T-helper 2 cell treated with Interferon-gamma antibody and Interleukin-4, amounts not matched to agents 5 μg/mL and 100 μg/mL, for 36 hours (primary cell): ENCODE data around the gene SPIN4.
A peak's percentile ranks its signal among the peaks of the same experiment; 100 is the strongest.
"Not testable (repeated sequence)": the region's sequence is repeated elsewhere in the genome, so short reads cannot be mapped to it uniquely, and the experiment has no call there.

Experiments
- DNase-seq: peaks from one replicate; pipeline ENCODE4 v3.0.0; 2021; ENCODE audit warnings: low spot score
- H3K27ac Mint-ChIP-seq: one replicate; pipeline ENCODE4 v1.8.0; 2021; ENCODE audit warnings: mild to moderate bottlenecking, mixed read lengths
- H3K27me3 Mint-ChIP-seq: one replicate; pipeline ENCODE4 v1.8.0; 2021; ENCODE audit warnings: low read depth, mixed read lengths
- H3K36me3 Mint-ChIP-seq: one replicate; pipeline ENCODE4 v1.8.0; 2021; ENCODE audit warnings: low read depth, mixed read lengths
- H3K4me1 Mint-ChIP-seq: one replicate; pipeline ENCODE4 v1.8.0; 2021; ENCODE audit warnings: low read depth, mixed read lengths
- H3K4me3 Mint-ChIP-seq: one replicate; pipeline ENCODE4 v1.8.0; 2022; ENCODE audit warnings: mild to moderate bottlenecking, moderate library complexity, mixed read lengths
- H3K9me3 Mint-ChIP-seq: one replicate; pipeline ENCODE4 v1.8.0; 2021; ENCODE audit warnings: mixed read lengths

SPIN4 gene

GRCh38 chrX:63350941-63351616 is at the start of gene SPIN4:
Gene SPIN4 (minus strand): TSS chrX:63351332. CDS start chrX:63350819, 513 bp downstream.
- Mint-ChIP-seq H3K4me1 (peaks cover 24% of the 10 kb centered on the region), H3K27ac (peak within 1 kb of the TSS; percentile 91), H3K9me3 (no peaks in the 10 kb centered on the region), H3K36me3 (peaks cover 9% of the 10 kb centered on the region), H3K4me3 (peak within 1 kb of the TSS; percentile 95), H3K27me3 (no peaks in the 10 kb centered on the region)
- DNase-seq, result peak; percentile 74

GRCh38 chrX:63400340-63400739 is 49.2 kb upstream of the SPIN4 start:
- H3K27ac Mint-ChIP-seq, result no peak overlapping the region
- H3K4me1 Mint-ChIP-seq, result no peaks in the 10 kb centered on the region
- H3K27me3 Mint-ChIP-seq, result no peaks in the 10 kb centered on the region
- H3K9me3 Mint-ChIP-seq, result no peaks in the 10 kb centered on the region
- no peaks in the 10 kb centered on the region for H3K36me3 Mint-ChIP-seq
- no peak for DNase-seq
- no peak overlapping the region for H3K4me3 Mint-ChIP-seq

- no peak for DNase-seq
- H3K27me3 Mint-ChIP-seq, result no peaks in the 10 kb centered on the region
Measured at GRCh38 chrX:63394872-63395271, 43.7 kb upstream of the SPIN4 start.

GRCh38 chrX:63393094-63393493 is 42.0 kb upstream of the SPIN4 start:
- DNase-seq, H3K36me3 Mint-ChIP-seq, H3K27me3 Mint-ChIP-seq, H3K4me3 Mint-ChIP-seq, H3K4me1 Mint-ChIP-seq, H3K9me3 Mint-ChIP-seq, H3K27ac Mint-ChIP-seq: not testable (repeated sequence)

More at GRCh38 chrX:63394872-63395271, 43.7 kb upstream of the SPIN4 start:
- H3K27ac Mint-ChIP-seq, result no peak overlapping the region
- no peaks in the 10 kb centered on the region for H3K36me3 Mint-ChIP-seq
- H3K4me3 Mint-ChIP-seq, result no peak overlapping the region
- H3K4me1 Mint-ChIP-seq, result no peaks in the 10 kb centered on the region
- no peaks in the 10 kb centered on the region for H3K9me3 Mint-ChIP-seq

- no peak for DNase-seq
- no peaks in the 10 kb centered on the region for H3K4me1 Mint-ChIP-seq
- H3K27me3 Mint-ChIP-seq, result no peaks in the 10 kb centered on the region
- H3K9me3 Mint-ChIP-seq, result no peaks in the 10 kb centered on the region
- no peak overlapping the region for H3K27ac Mint-ChIP-seq
- no peaks in the 10 kb centered on the region for H3K36me3 Mint-ChIP-seq
- no peak overlapping the region for H3K4me3 Mint-ChIP-seq
Measured at GRCh38 chrX:63387411-63387810, 36.3 kb upstream of the SPIN4 start.

GRCh38 chrX:63384263-63384662 is 33.1 kb upstream of the SPIN4 start:
- not testable (repeated sequence) for H3K27me3 Mint-ChIP-seq, H3K36me3 Mint-ChIP-seq, H3K4me3 Mint-ChIP-seq, H3K9me3 Mint-ChIP-seq, DNase-seq, H3K27ac Mint-ChIP-seq, H3K4me1 Mint-ChIP-seq

- not testable (repeated sequence) for H3K27me3 Mint-ChIP-seq, DNase-seq, H3K4me1 Mint-ChIP-seq, H3K9me3 Mint-ChIP-seq, H3K4me3 Mint-ChIP-seq, H3K36me3 Mint-ChIP-seq, H3K27ac Mint-ChIP-seq
Measured at GRCh38 chrX:63373012-63373411, 21.9 kb upstream of the SPIN4 start.

GRCh38 chrX:63367699-63368098 is 16.6 kb upstream of the SPIN4 start:
- not testable (repeated sequence) for DNase-seq, H3K27ac Mint-ChIP-seq, H3K27me3 Mint-ChIP-seq, H3K4me3 Mint-ChIP-seq, H3K4me1 Mint-ChIP-seq, H3K36me3 Mint-ChIP-seq
- peaks cover 18% of the 10 kb centered on the region for H3K9me3 Mint-ChIP-seq

GRCh38 chrX:63363788-63364187 is 12.7 kb upstream of the SPIN4 start:
- no peak for DNase-seq
- no peak overlapping the region for H3K4me3 Mint-ChIP-seq
- H3K36me3 Mint-ChIP-seq, result no peaks in the 10 kb centered on the region
- H3K27me3 Mint-ChIP-seq, result no peaks in the 10 kb centered on the region
- no peaks in the 10 kb centered on the region for H3K4me1 Mint-ChIP-seq
- peaks cover 12% of the 10 kb centered on the region for H3K9me3 Mint-ChIP-seq
- no peak overlapping the region for H3K27ac Mint-ChIP-seq

GRCh38 chrX:63361494-63361893 is 10.4 kb upstream of the SPIN4 start:
- H3K36me3 Mint-ChIP-seq, result no peaks in the 10 kb centered on the region
- no peaks in the 10 kb centered on the region for H3K27me3 Mint-ChIP-seq
- no peaks in the 10 kb centered on the region for H3K4me1 Mint-ChIP-seq
- peaks cover 12% of the 10 kb centered on the region for H3K9me3 Mint-ChIP-seq
- H3K27ac Mint-ChIP-seq, result no peak overlapping the region
- H3K4me3 Mint-ChIP-seq, result no peak overlapping the region
- DNase-seq, result no peak

GRCh38 chrX:63354484-63354883 is 3.4 kb upstream of the SPIN4 start:
- H3K27ac Mint-ChIP-seq, result no peak overlapping the region
- H3K27me3 Mint-ChIP-seq, result no peaks in the 10 kb centered on the region
- H3K4me1 Mint-ChIP-seq, result peaks cover 16% of the 10 kb centered on the region
- no peaks in the 10 kb centered on the region for H3K9me3 Mint-ChIP-seq
- no peak for DNase-seq
- H3K36me3 Mint-ChIP-seq, result peaks cover 4% of the 10 kb centered on the region
- H3K4me3 Mint-ChIP-seq, result no peak overlapping the region

GRCh38 chrX:63350465-63350877 is 661 bp downstream of the SPIN4 start:
- Mint-ChIP-seq H3K4me3 (peak overlapping the region; percentile 95), H3K36me3 (peaks cover 9% of the 10 kb centered on the region), H3K27me3 (no peaks in the 10 kb centered on the region), H3K4me1 (peaks cover 24% of the 10 kb centered on the region), H3K9me3 (no peaks in the 10 kb centered on the region), H3K27ac (peak overlapping the region; percentile 91)
- peak; percentile 7 for DNase-seq

- H3K36me3 Mint-ChIP-seq, result peaks cover 9% of the 10 kb centered on the region
- H3K27ac Mint-ChIP-seq, result peak overlapping the region; percentile 64
- no peak for DNase-seq
- H3K4me1 Mint-ChIP-seq, result peaks cover 22% of the 10 kb centered on the region
- H3K4me3 Mint-ChIP-seq, result peak overlapping the region; percentile 95
- no peaks in the 10 kb centered on the region for H3K27me3 Mint-ChIP-seq
- no peaks in the 10 kb centered on the region for H3K9me3 Mint-ChIP-seq
Measured at GRCh38 chrX:63349307-63349706, 1.8 kb downstream of the SPIN4 start.

GRCh38 chrX:63330681-63331080 is 20.5 kb downstream of the SPIN4 start:
- Mint-ChIP-seq H3K27ac (no peak overlapping the region), H3K27me3 (no peaks in the 10 kb centered on the region), H3K36me3 (peaks cover 34% of the 10 kb centered on the region), H3K4me1 (no peaks in the 10 kb centered on the region), H3K4me3 (no peak overlapping the region), H3K9me3 (peaks cover 6% of the 10 kb centered on the region)
- DNase-seq, result peak; percentile 6

- H3K27me3 Mint-ChIP-seq, result no peaks in the 10 kb centered on the region
- peaks cover 15% of the 10 kb centered on the region for H3K36me3 Mint-ChIP-seq
- DNase-seq, result no peak
- no peaks in the 10 kb centered on the region for H3K4me1 Mint-ChIP-seq
- H3K4me3 Mint-ChIP-seq, result no peak overlapping the region
- no peak overlapping the region for H3K27ac Mint-ChIP-seq
- H3K9me3 Mint-ChIP-seq, result no peaks in the 10 kb centered on the region
Measured at GRCh38 chrX:63327788-63328187, 23.3 kb downstream of the SPIN4 start.
